HG02970 (cell line): ENCODE measurements around the gene ACHE.
"Not testable (repeated sequence)": the region's sequence is repeated elsewhere in the genome, so short reads cannot be mapped to it uniquely, and the experiment has no call there.

Experiments used
- ATAC-seq: cut with Tn5 transposase; IDR thresholded peaks from one replicate; pipeline ENCODE4 v1.9.1; 2021; ENCODE audit warnings: mild to moderate bottlenecking, moderate library complexity, moderate number of reproducible peaks; ENCODE audit not compliant: unreplicated experiment, low FRiP score

The ACHE gene

DNA sequence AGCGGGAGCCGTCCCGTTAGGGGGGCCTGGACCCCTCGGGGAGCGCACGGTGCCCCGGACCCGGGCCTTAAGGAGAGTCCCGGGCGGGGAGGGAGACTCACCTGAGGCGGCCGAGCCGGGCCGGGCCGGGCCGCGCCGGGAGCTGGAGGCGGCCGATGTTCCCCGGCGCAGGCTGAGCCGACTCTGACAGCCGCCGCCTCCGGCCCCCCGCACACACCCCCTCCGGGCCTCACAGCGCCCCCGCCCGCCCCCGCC, at the start of gene ACHE:
ACHE (minus strand) TSS at position 188 of the 255 bp plus-strand sequence. CDS start 1,656 bp downstream, outside the sequence.
- no peak for ATAC-seq

DNA sequence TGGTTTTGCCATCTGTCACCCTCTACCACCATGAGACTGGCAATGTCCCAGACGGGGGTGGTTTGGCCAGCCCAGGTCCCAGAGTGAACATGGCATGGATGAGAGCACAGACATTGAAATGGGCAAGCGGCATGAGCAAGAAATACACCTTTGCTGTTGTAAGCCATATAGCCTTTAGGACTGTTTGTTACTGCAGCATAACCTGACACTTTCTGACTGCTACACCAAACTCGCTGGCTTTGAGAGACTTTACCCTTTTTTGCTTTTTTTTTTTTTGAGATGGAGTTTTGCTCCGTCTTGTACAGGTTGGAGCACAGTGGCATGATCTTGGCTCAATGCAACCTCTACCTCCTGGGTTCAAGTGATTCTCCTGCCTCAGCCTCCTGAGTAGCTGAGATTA, 48.5 kb upstream of the ACHE start:
- no peak for ATAC-seq

DNA sequence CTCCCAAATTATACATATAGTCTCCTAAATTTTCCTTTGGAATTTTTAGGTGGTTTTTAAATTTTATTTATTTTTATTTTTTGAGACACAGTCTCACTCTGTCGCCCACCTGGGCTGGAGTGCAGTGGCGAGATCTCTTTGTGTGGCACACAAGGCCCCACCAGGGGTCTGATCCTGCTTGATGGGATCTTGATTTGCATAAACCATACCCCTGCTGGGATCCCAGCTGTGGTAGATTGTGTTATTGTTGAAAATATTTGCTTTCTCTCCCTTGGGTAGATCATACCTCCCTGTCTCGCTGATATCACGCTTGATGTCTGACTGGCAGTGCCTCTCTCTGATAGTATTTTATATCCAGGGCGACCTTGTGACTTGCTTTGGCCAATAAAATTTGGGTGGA, 48.0 kb upstream of the ACHE start:
- ATAC-seq = no peak

DNA sequence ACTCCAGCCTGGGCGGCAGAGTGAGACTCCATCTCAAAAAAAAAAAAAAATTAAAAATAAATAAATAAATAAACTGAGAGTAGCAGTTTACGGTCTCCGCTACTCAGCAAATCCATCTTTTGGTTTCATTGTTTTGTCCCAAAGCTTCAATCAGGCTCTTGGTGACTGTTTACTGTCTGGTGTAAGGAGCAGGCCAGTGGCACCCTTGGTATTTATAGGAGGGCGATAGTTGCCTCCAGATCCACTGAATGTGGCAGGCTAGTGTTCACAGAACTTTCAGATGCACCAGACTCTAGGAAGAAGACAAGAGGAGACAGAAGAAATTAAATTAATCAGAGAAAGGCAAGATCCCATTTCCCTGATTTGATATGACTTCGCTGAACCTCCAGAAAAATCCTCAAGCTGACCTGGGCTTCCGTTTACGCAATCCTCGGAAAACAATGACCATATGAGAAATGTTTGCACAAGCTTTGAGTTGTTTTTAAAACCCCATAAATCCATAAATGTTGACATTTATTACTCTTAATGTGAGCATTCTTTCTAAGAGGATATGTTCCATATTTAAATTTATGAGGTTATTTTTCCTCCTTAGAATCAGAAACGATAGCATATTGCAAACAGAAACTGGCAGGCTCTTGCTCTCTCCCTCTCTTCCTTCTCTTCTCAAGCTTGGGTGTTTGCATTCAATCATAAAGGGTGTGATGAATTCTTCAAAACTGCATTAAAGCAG, 46.5 kb upstream of the ACHE start:
- no peak for ATAC-seq

DNA sequence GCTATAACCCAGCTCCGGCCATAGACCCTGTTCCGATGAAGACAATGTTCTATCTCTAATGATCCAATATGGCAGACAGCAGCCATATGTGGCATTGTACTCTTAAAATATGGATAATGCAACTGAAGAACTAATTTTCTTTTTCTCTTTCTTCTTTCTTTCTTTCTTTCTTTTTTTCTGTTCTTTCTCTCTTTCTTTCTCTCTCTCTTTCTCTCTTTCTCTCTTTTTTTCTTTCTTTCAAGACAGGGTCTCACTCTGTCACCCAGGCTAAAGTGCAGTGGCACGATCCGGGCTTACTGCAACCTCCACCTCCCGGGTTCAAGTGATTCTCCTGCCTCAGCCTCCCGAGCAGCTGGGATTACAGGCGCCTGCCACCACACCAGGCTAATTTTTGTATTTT, 40.5 kb upstream of the ACHE start:
- not testable (repeated sequence) for ATAC-seq

DNA sequence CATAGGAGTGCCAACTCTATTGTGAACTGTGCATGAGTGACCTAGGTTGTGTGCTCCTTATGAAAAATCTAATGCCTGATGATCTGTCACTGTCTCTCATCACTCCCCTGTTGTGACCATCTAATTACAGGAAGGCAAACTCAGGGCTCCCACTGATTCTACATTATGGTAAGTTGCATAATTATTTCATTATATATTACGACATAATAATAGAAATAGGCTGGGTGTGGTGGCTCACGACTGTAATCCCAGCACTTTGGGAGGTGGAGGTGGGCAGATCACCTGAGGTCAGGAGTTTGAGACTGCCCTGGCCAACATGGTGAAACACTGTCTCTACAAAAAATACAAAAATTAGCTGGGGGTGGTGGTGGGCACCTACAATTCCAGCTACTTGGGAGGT, 39.7 kb upstream of the ACHE start:
- ATAC-seq = not testable (repeated sequence)

DNA sequence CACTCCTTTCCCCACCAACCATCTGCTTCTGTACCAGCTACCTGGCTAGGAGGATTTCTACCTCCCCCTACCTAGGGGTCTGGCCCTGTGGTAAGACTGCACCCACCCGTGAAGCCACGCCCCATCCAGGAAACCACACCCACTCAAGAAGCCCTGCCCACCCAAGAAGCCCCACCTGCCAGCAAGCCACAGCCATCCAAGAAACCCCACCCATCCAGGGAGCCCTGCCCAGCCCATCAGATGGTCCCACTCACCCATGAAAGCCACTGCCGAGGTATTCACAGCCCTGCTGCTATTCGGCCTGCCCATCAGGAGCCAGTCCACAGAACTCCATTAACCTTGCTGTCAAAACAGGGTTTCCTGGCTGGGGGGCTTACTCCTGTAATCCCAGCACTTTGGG, 38.0 kb upstream of the ACHE start:
- no peak for ATAC-seq

DNA sequence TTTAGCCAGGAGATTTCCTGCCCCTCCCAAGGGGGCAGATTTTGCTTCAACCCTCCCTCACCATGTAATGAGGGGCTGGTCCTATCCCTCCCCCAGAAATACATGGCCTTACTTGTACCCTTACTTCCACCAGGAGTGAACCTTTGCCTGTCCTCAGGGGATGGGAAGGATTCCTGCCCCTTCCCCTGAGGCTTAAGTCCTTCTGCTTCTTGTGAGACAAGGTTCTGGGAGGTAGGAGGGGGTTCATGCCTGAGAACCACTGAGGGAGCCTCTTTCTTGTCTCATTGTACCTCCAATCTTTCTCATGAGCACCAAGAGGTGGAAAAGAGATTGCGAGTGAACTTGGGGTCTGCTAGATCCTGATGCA, 34.1 kb upstream of the ACHE start:
- no peak for ATAC-seq

DNA sequence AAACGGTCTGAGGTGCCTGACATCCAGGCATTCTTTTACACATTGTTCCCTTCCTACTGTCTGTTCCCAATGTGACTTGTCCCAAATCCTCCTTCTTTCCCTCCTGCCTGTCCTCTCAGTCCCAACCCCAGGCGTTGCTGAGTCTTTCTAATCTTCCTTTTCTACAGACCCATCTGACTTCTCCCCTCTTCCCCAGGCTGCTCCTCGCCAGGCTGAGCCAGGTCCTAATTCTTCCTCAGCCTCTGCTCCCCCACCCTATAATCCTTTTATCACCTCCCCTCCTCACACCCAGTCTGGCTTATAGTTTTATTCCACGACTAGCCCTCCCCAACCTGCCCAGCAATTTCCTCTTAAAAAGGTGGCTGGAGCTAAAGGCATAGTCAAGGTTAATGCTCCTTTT, 27.9 kb upstream of the ACHE start:
- ATAC-seq = not testable (repeated sequence)

DNA sequence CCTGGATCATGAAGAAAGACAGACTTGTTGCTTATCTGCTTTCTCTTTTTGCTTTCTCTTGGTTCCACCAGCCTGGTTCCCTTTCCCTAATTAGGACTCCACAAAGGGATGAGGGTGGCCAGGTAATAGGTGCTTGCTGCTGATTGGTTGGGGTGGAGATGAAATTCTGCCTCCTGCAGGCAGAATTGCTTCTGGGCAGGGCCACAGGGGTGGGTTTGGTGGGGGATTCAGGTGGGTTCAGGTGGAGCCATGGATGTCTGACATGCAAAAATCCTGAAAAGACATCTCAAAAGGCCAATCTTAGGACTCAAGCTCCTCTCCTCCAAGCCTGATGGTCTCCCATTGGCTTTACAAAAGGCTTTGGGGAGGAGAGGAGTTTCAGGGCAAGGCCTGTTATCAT, 25.4 kb upstream of the ACHE start:
- ATAC-seq = no peak

DNA sequence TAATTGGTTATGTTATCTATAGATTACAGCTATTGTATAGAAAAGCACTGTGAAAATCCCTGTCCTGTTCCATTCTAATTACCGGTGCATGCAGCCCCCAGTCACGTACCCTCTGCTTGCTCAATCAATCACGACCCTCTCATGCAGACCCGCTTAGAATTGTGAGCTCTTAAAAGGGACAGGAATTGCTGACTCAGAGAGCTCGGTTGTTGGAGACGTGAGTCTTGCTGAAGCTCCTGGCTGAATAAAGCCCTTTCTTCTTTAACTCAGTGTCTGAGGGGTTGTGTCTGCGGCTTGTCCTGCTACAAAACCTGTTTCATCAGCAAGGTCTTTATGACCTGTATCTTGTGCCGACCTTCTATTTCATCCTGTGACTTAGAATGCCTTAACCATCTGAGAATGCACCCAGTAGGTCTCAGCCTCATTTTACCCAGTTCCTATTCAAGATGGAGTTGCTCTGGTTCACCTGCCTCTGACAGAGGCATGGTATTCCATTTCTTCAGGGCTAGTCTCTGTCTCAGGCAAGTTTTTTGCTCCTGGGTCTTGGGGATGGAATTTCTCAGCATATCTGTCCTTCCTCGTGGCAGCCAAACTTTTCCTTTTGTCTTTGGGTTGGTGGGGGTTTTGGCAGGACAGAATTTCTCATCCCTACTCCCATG, 24.2 kb upstream of the ACHE start:
- ATAC-seq = not testable (repeated sequence)

DNA sequence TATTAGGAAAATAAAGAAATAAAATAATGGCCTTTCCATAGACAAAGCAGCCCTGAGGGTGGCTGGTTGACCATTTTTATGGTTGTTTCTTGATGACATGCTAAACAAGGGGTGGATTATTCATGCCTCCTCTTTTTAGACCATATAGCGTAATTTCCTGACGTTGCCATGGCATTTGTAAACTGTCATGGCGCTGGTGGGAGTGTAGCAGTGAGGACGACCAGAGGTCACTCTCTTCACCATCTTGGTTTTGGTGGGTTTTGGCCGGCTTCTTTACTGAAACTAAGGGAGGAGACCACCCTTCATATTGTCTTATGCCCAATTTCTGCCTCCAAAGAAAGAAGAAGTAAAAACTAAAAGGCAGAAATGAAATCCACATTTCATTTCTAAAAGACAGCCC, 23.6 kb upstream of the ACHE start:
- ATAC-seq = not testable (repeated sequence)

DNA sequence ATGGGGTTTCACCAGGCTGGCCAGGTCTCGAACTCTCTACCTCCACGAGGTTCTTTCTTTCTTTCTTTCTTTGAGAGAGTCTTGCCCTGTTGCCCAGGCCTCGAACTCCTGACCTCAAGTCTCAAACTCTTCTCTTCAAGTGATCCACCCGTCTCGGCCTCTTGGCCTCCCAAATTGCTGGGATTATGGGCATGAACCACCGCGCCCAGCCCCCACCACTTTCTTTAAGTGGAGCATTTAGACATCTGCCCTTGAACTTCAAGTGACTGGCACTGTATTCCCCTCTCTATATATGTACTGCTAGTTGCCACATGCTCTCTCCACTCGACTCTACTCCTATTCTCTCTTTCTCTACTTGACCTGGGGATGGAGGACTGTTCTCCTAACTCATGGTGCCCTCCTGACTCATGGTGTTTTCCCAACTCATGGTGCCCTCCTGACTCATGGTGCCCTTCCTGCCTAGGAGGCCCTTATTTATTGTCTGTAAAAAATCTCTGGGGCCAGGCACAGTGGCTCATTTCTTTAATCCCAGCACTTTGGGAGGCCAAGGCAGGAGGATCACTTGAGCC, 19.3 kb upstream of the ACHE start:
- no peak for ATAC-seq

DNA sequence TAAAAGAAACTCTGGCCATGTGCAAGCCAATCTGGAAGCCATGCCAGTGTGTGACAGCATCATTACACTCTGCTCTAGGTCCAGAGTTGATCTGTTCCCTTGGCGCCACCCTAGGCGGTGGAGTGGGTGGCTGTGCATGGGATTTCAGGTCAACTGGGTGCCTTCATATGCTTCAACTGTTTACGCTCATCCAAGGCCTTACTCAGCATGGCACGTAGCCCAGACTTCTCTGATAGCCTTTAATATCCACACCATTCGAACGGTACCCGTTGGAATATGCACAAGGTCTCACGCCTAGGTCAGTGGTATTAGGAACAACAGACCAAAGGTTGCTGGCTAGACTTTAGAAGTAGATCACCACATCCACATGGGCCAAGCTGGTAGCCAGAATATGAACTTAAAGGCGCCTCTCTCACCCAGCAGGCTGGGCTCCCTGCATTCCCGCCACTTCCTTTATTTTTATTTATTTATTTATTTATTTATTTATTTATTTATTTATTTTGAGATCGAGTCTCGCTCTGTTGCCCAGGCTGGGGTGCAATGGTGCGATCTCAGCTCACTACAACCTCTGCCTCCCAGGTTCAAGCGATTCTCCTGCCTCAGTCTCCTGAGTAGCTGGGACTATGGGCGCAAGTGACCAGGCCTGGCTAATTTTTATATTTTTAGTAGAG, 18.7 kb upstream of the ACHE start:
- no peak for ATAC-seq

DNA sequence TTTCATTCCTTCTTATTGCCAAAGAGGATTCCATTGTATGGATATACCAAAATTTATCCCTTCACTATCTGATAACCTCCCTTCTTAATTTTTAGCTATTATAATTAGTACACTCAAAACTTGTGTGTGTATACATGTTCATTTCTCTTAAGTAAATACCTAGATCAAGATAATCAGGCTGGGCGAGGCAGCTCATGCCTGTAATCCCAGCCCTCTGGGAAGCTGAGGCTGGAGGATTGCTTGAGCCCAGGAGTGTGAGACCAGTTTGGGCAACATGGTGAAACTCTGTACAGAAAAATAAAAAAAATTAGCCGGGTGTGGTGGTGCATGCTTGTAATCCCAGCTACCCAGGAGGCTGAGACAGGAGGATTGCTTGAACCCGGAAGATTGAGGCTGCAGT, 15.8 kb upstream of the ACHE start:
- ATAC-seq = no peak

DNA sequence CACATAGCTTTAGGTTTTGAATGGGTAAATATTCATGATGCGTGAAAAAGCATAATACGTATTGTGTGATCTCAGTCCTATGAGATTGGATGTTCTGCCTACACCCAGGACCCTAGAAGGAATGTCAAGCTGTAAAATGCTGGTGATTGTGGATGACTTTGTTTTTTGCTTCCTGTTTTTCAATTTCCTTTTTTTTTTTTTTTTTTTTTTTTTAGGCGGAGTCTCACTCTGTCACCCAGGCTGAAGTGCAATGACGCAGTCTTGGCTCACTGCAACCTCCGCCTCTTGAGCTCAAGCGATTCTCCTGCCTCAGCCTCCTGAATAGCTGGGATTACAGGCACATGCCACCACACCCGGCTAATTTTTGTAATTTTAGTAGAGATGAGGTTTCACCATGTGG, 14.8 kb upstream of the ACHE start:
- ATAC-seq = not testable (repeated sequence)

DNA sequence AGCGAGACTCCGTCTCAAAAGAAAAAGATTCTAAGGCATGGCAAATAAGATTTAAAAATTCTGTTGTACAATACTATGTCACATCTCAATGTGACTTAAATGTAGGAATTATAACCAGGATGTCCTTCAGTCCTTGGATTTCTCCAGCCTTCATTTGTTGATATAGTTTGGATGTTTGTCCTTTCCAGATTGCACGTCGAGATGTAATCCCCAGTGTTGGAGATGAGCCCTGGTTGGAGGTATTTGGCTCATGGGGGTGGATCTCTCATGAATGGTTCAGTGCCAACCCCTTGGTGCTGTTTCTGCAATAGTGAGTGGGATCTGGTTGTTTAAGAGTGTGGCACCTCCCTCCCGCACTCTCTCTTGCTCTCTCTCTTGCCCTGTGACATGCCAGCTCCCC, 12.8 kb upstream of the ACHE start:
- no peak for ATAC-seq

DNA sequence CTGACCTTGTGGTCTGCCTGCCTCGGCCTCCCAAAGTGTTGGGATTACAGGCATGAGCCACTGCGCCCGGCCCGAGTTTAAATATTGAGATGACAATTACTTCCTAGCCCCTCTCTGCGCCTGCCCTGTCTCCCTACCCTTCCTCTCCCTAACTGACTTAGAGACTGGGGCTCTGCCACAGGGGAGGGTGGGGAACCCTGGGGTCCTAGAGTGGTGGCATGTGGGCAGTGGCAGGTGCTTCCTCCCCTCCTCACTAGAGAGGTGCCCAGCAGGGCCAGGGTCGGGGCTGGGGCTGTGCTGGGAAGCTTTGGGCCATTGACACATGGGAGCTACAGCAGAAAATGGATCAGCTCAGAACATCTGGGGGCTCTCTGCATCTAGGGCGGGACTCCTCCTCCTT, 7.0 kb upstream of the ACHE start:
- no peak for ATAC-seq

DNA sequence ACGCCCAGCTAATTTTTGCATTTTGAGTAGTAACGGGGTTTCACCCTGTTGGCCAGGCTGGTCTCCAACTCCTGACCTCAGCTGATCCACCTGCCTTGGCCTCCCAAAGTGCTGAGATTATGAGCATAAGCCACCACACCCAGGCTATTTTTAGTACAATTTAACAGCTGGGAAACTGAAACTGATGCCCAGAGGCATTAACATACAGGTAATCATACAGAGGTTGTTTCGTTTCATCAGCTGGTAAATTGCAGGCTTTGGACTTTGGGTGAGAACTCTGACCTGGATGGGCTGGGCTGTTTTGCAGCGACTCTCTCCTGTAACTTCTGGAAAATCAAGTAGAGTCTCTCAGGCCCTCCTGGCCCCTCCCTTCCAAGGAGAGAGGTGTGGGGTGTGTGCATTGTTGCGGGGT, 6.2 kb upstream of the ACHE start:
- ATAC-seq = no peak

DNA sequence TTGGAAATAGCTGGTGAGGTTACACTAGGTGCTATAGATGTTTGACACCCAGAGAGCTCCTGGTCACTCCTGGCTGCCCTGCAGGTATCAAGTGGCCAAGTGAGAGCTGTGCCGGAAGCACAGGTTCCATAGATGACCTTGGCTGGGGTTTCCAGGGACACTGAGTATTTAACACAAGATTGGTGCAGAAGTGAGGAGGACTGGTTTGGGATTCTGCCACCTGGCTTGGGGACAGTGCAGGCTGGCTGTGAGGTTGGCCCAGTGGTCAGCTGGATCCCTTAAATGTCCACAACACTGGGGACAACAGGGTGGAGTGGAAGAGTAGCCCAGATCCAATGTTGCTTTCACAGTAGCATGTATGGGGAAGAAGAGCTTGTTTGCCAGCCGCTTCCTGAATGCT, 5.3 kb upstream of the ACHE start:
- ATAC-seq = no peak

DNA sequence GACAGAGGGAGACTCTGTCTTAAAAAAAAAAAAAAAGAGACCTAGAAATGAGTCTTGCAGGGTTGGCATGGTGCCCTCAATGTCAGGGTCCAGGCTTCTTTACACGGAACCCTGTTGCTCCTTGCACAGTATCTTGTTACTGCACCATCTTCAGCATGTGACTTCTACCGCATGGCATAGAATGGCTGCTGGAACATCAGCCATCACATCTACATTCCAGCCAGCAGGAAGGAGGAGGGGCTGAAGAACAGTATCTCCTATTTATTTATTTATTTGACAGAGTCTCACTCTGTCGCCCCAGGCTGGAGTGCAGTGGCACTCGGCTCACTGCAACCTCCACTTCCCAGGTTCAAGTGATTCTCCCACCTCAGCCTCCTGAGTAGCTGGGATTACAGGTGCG, 3.7 kb upstream of the ACHE start:
- no peak for ATAC-seq
